ENCODE measurements around the gene CCDC149. TPM values are rescaled to one million over a fixed set of nuclear protein-coding genes. Genes with fewer than 3 reads are reported as not detected.

The CCDC149 gene
- total RNA-seq, 1 experiment from 2014 or later = 9.8 TPM

GRCh38 chr4:24924309-24924781 is 11.5 kb upstream of the CCDC149 start:
- Histone ChIP-seq H3K9me3 (ENCODE audit: insufficient read depth, low read depth) (no peaks in the 10 kb centered on the region), H3K27me3 (ENCODE audit: insufficient read depth, low read depth) (no peaks in the 10 kb centered on the region), H3K4me2 (no peak overlapping the region), H3K79me2 (ENCODE audit: low read depth) (no peaks in the 10 kb centered on the region), H4K20me1 (ENCODE audit: insufficient read depth) (no peaks in the 10 kb centered on the region), H2AFZ (no peak overlapping the region), H3K4me3 (no peak overlapping the region), H3F3A (ENCODE audit: insufficient read depth, low read depth) (no peaks in the 10 kb centered on the region), H3K36me3 (ENCODE audit: low read depth) (no peaks in the 10 kb centered on the region), H3K4me1 (replicated peaks; ENCODE audit: insufficient read depth) (no peaks in the 10 kb centered on the region), H3K9me2 (ENCODE audit: insufficient read depth) (no peaks in the 10 kb centered on the region), H3K27ac (no peak overlapping the region)
- DNase-seq = peak in 1 of 2 experiments; percentile 57
- ChIA-PET CTCF (no interaction called here), POLR2A (ENCODE audit: unreplicated experiment) (no interaction called here)
- TF ChIP-seq, protein P1, sequence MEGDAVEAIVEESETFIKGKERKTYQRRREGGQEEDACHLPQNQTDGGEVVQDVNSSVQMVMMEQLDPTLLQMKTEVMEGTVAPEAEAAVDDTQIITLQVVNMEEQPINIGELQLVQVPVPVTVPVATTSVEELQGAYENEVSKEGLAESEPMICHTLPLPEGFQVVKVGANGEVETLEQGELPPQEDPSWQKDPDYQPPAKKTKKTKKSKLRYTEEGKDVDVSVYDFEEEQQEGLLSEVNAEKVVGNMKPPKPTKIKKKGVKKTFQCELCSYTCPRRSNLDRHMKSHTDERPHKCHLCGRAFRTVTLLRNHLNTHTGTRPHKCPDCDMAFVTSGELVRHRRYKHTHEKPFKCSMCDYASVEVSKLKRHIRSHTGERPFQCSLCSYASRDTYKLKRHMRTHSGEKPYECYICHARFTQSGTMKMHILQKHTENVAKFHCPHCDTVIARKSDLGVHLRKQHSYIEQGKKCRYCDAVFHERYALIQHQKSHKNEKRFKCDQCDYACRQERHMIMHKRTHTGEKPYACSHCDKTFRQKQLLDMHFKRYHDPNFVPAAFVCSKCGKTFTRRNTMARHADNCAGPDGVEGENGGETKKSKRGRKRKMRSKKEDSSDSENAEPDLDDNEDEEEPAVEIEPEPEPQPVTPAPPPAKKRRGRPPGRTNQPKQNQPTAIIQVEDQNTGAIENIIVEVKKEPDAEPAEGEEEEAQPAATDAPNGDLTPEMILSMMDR (conservative IDR thresholded peaks at IDR 0.05) = no peak
- TF ChIP-seq EZH2 (IDR thresholded peaks at IDR 0.05; ENCODE audit: low read depth) = no peak
- intact Hi-C loops (cut with micrococcal nuclease; ENCODE audit: unreplicated experiment) = no loop called here
- BruUV-seq (replicated peaks) = no TSS peak

DNA sequence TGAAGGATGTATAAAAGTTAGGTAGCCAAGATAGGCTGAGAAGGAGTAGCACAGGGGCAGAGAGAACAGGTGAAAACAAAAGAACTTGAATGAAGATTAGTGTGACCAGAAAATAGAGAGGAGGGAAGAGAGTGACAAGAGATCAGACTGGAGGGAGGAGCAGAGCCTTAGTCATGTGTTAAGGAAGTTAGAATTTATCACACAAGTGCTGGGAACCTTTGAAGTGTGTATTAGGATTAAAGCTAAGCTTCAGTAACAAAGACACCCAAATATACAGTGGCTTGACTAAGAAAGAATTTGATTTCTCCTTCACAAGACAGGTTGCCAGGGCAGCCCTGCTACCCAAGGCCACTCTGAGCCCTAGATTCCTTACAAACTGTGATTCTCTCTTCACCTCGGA is 10.7 kb upstream of the CCDC149 start:
- Histone ChIP-seq H3K27ac (no peak overlapping the region), H3K4me1 (replicated peaks; ENCODE audit: insufficient read depth) (no peaks in the 10 kb centered on the region), H3K79me2 (ENCODE audit: low read depth) (no peaks in the 10 kb centered on the region), H3K9me2 (ENCODE audit: insufficient read depth) (no peaks in the 10 kb centered on the region), H3K36me3 (ENCODE audit: low read depth) (no peaks in the 10 kb centered on the region), H3K27me3 (ENCODE audit: insufficient read depth, low read depth) (no peaks in the 10 kb centered on the region), H3K4me3 (no peak overlapping the region), H3K4me2 (no peak overlapping the region), H3K9me3 (ENCODE audit: insufficient read depth, low read depth) (no peaks in the 10 kb centered on the region), H3F3A (ENCODE audit: insufficient read depth, low read depth) (no peaks in the 10 kb centered on the region), H2AFZ (no peak overlapping the region), H4K20me1 (ENCODE audit: insufficient read depth) (no peaks in the 10 kb centered on the region)
- CTCF ChIA-PET = no interaction called here
- intact Hi-C loops (cut with micrococcal nuclease; ENCODE audit: unreplicated experiment) = no loop called here
- DNase-seq = no peak
- POLR2A ChIA-PET (ENCODE audit: unreplicated experiment) = no interaction called here
- BruUV-seq (replicated peaks) = no TSS peak
- TF ChIP-seq, protein P1 (conservative IDR thresholded peaks at IDR 0.05) = no peak
- TF ChIP-seq EZH2 (IDR thresholded peaks at IDR 0.05; ENCODE audit: low read depth) = no peak

DNA sequence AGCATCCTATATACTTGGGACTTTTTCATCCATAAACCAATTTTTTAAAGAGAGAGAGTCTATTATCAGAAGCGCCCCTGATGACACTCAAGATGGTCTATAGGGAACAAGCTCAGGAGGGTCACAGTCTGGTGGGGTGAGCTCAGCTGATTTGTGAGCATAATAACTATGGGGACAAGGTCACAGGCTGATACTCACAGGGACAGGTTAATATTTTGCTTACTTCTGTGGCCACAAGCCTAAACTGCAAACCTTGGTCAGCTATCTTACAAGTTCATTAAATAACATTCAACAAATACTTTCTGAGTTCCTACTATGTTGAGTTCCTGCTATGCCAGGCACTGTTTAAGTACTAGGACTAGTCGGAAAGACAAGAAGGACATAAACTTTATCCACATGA is 10.2 kb upstream of the CCDC149 start:
- ChIA-PET CTCF (no interaction called here), POLR2A (ENCODE audit: unreplicated experiment) (no interaction called here)
- no peak overlapping the region for H3K4me3 ChIP-seq
- intact Hi-C loops (cut with micrococcal nuclease; ENCODE audit: unreplicated experiment) = no loop called here
- TF ChIP-seq EZH2 (IDR thresholded peaks at IDR 0.05; ENCODE audit: low read depth) = no peak
- TF ChIP-seq, protein P1 (conservative IDR thresholded peaks at IDR 0.05) = no peak
- H3F3A ChIP-seq (ENCODE audit: insufficient read depth, low read depth) = no peaks in the 10 kb centered on the region
- no peak for DNase-seq
- H4K20me1 ChIP-seq (ENCODE audit: insufficient read depth) = no peaks in the 10 kb centered on the region
- H3K79me2 ChIP-seq (ENCODE audit: low read depth) = no peaks in the 10 kb centered on the region
- no peaks in the 10 kb centered on the region for H3K9me3 ChIP-seq (ENCODE audit: insufficient read depth, low read depth)
- H3K4me1 ChIP-seq (replicated peaks; ENCODE audit: insufficient read depth) = no peaks in the 10 kb centered on the region
- no peak overlapping the region for H3K27ac ChIP-seq
- no TSS peak for BruUV-seq (replicated peaks)
- H3K36me3 ChIP-seq (ENCODE audit: low read depth) = no peaks in the 10 kb centered on the region
- H3K4me2 ChIP-seq = no peak overlapping the region
- H2AFZ ChIP-seq = no peak overlapping the region
- H3K9me2 ChIP-seq (ENCODE audit: insufficient read depth) = no peaks in the 10 kb centered on the region
- no peaks in the 10 kb centered on the region for H3K27me3 ChIP-seq (ENCODE audit: insufficient read depth, low read depth)

Data from PC-9 (cell line).